Heart left ventricle (tissue), 16 donors: ENCODE measurements around the gene NRM. TPM values are rescaled to one million over a fixed set of nuclear protein-coding genes. Genes with fewer than 3 reads are reported as not detected.

Experiments used
- ATAC-seq, 4 donors: fragments of 200-7000 bp; cut with Tn5 transposase; one replicate each; pipeline ENCODE4 v1.9.1; 2020 to 2022; ENCODE audit warnings: moderate library complexity in 4 of 4, mild to moderate bottlenecking in 3 of 4, moderate number of reproducible peaks in 1 of 4
- DNase-seq, 5 donors: peaks; one replicate each; pipeline ENCODE4 v3.0.0-alpha.2; 2020
- H3K27ac ChIP-seq, 12 donors: fragments of 200-600 bp; sonication (generic) in 4 of 12; one replicate each; pipeline versions ENCODE4 v1.5.0 to v1.8.0; 2016 to 2022; ENCODE audit warnings: mild to moderate bottlenecking in 2 of 12
- H3K27me3 ChIP-seq, 9 donors: fragments of 200-600 bp; sonication (generic) in 2 of 9; one replicate each; pipeline versions ENCODE4 v1.5.1 to v1.8.0; 2016 to 2022; ENCODE audit warnings: mild to moderate bottlenecking in 3 of 9
- H3K36me3 ChIP-seq, 9 donors: fragments of 200-600 bp; sonication (generic) in 2 of 9; one replicate each; pipeline versions ENCODE4 v1.5.0 to v1.8.0; 2018 to 2022; ENCODE audit warnings: mild to moderate bottlenecking in 2 of 9
- H3K4me1 ChIP-seq, 12 donors: fragments of 200-600 bp; sonication (generic) in 4 of 12; one replicate each; pipeline versions ENCODE4 v1.5.0 to v1.8.0; 2016 to 2022; ENCODE audit warnings: mild to moderate bottlenecking in 3 of 12
- H3K4me3 ChIP-seq, 12 donors: fragments of 200-600 bp; sonication (generic) in 4 of 12; one replicate each; pipeline versions ENCODE4 v1.5.0 to v1.8.0; 2017 to 2022; ENCODE audit warnings: mild to moderate bottlenecking in 9 of 12, moderate library complexity in 4 of 12
- H3K9me3 ChIP-seq, 12 donors: fragments of 200-600 bp; sonication (generic) in 4 of 12; one replicate each; pipeline versions ENCODE4 v1.5.0 to v1.8.0; 2016 to 2022; ENCODE audit warnings: mild to moderate bottlenecking in 1 of 12
- CTCF ChIP-seq, 12 donors: fragments of 200-600 bp; sonication (generic) in 4 of 12; IDR thresholded peaks; one replicate each; pipeline versions ENCODE4 v1.5.0 to v1.8.0; 2018 to 2022; ENCODE audit warnings: antibody characterized with exemption in 12 of 12, mild to moderate bottlenecking in 5 of 12
- POLR2A ChIP-seq, 2 donors: fragments of 450-650 bp; IDR thresholded peaks; one replicate each; pipeline ENCODE4 v1.6.1; 2017; ENCODE audit warnings: antibody characterized with exemption in 2 of 2, mild to moderate bottlenecking in 2 of 2, moderate library complexity in 2 of 2
- WGBS, 4 donors: extraction: QIAGEN DNeasy Blood & Tissue Kit in 2 of 4; methylation state at CpG; one replicate each; pipeline versions ENCODE4 v1.1.5 to v1.1.7; 2013 to 2018; 5-methylcytosine and 5-hydroxymethylcytosine counted together
- intact Hi-C, 10 donors: fragments of 100-400 bp; cut with DNase I; formaldehyde crosslinking; loops; one replicate each; pipeline versions ENCODE4 v1.11.1 to v1.14.2; 2022
- polyA plus RNA-seq, 2 donors: library from polyadenylated mRNA; stranded (reverse); fragments of 200-250 nt; gene quantifications; one replicate each; pipeline ENCODE4 v1.2.3, GENCODE V29; 2013
- total RNA-seq, 9 donors: library from RNA; depleted of rRNA in 2 of 9; stranded (reverse); fragments of >200 nt in 2 of 9; fragmentation: NEBNext Ultra II Directional in 3 of 9; extraction: Animal tissue kit (Norgen Biotek cat#: 25700) in 3 of 9; gene quantifications; one replicate each; pipeline versions ENCODE4 v1.1.0 to v1.2.4, GENCODE V29; 2016 to 2023
- donor health status: ischemic (EF 13 %, LVEDD 7.1; RV severe dilation, severe dysfunction).
- donor health status: healthy with polysubstance abuse.
- donor health status: DM: no; HTN: yes; CAD: no.
- donor health status: DM: no; HTN: no; CAD: no.
- donor health status: ischemic (EF 25% LVEDD 6.9; RV normal size, moderate dysfunction).
- donor health status: ischemic (EF 25% LVEDD 5.7; RV mildly dilated, moderate dysfunction).
- donor health status: healthy.
- donor health status: DM: yes; HTN: yes; CAD: no.
- donor health status: ischemic (EF 35%, LVEDD 5.7; RV mildly dilated, moderate dysfunction).
- donor health status: nonischemic (EF 11% LVEDD 7.7; RV severe dilation, severe dysfunction).
- donor health status: DM: yes; HTN: yes; CAD: no.
- donor health status: PGD.
- donor health status: ischemic (EF 29% LVEDD 5.4; RV normal size, mild dysfunction).
- donor health status: nonischemic (EF 23%, LVEDD 6.1; RV moderate dilation, normal function).

Gene NRM
- total and polyA plus RNA-seq, 11 donors: 2.2 to 9.6 (median 3.9) TPM

GRCh38 chr6:30735668-30736314, 45.0 kb upstream of the NRM start:
- H3K27me3 ChIP-seq: no peaks in the 10 kb centered on the region
- 83 to 93% (median 85%) methylated on average over 8 of the region's 8 CpGs for WGBS, 4 donors
- no peak overlapping the region for H3K27ac ChIP-seq
- H3K4me3 ChIP-seq: no peak overlapping the region
- no peak for TF ChIP-seq CTCF (IDR thresholded peaks at IDR 0.05)
- TF ChIP-seq POLR2A (IDR thresholded peaks at IDR 0.05): no peak
- intact Hi-C loops: loop anchor here in 1 of 10 donors (10.0 kb wide), 1 partner anchor 149 kb away; the partner anchor contains the start of gene DDR1
- peaks cover 0 to 57% (median 32%) of the 10 kb centered on the region in 12 donors for H3K4me1 ChIP-seq
- no peaks in the 10 kb centered on the region for H3K9me3 ChIP-seq
- ATAC-seq (no peak), DNase-seq (no peak)
- peaks cover 0 to 100% (median 95%) of the 10 kb centered on the region in 9 donors for H3K36me3 ChIP-seq

GRCh38 chr6:30732237-30732943, 41.6 kb upstream of the NRM start:
- intact Hi-C loops: loop anchor here in 1 of 10 donors (10.0 kb wide), 1 partner anchor 152 kb away; the partner anchor contains the start of gene DDR1
- no peak overlapping the region for H3K4me3 ChIP-seq
- no peak overlapping the region for H3K27ac ChIP-seq
- WGBS, 4 donors: 93 to 95% (median 94%) methylated on average over 12 of the region's 12 CpGs
- peaks cover 0 to 100% (median 95%) of the 10 kb centered on the region in 9 donors for H3K36me3 ChIP-seq
- TF ChIP-seq CTCF (IDR thresholded peaks at IDR 0.05) (no peak), POLR2A (IDR thresholded peaks at IDR 0.05) (no peak)
- H3K27me3 ChIP-seq: no peaks in the 10 kb centered on the region
- ATAC-seq (no peak), DNase-seq (no peak)
- H3K9me3 ChIP-seq: no peaks in the 10 kb centered on the region
- H3K4me1 ChIP-seq: peaks cover 0 to 34% (median 19%) of the 10 kb centered on the region in 12 donors

GRCh38 chr6:30730601-30731435, 40.0 kb upstream of the NRM start:
- H3K27ac ChIP-seq: peak overlapping the region in 5 of 12 donors; percentile 15 to 64 (median 29)

More at GRCh38 chr6:30730601-30731435, 40.0 kb upstream of the NRM start:
- Histone ChIP-seq H3K36me3 (peaks cover 0 to 100% (median 95%) of the 10 kb centered on the region in 9 donors), H3K4me1 (peaks cover 0 to 25% (median 12%) of the 10 kb centered on the region in 12 donors), H3K9me3 (no peaks in the 10 kb centered on the region), H3K4me3 (peak overlapping the region in 1 of 12 donors; percentile 30), H3K27me3 (no peaks in the 10 kb centered on the region)
- intact Hi-C loops: loop anchor here in 1 of 10 donors (2.0 to 10.0 kb wide), 2 partner anchors 52 to 154 kb away; partner anchors contain the start of gene DDR1
- TF ChIP-seq POLR2A (IDR thresholded peaks at IDR 0.05) (no peak), CTCF (IDR thresholded peaks at IDR 0.05) (peak; percentile 50 to 75 (median 60))
- DNase-seq (peak; percentile 65 to 82 (median 71)), ATAC-seq (peak; percentile 58 to 85 (median 75))
- 42 to 56% (median 44%) methylated on average over 30 of the region's 30 CpGs for WGBS, 4 donors
